Lung microvascular endothelial cell (primary cell): ENCODE measurements around the gene CACNB3. TPM values are rescaled to one million over a fixed set of nuclear protein-coding genes. Genes with fewer than 3 reads are reported as not detected.
"Not testable (repeated sequence)": the region's sequence is repeated elsewhere in the genome, so short reads cannot be mapped to it uniquely, and the experiment has no call there.

Source experiments
- DNase-seq, 2 donors: peaks; one replicate each; pipeline versions ENCODE4 v3.0.0 to v3.0.0-alpha.2; 2010; ENCODE audit warnings: low read depth in 2 of 2
- total RNA-seq: library from RNA; depleted of rRNA; stranded (reverse); fragments of >200 nt; gene quantifications from 2 replicates; pipeline ENCODE4 v1.2.1, GENCODE V29; 2014

The CACNB3 gene
- total RNA-seq, 1 donor from 2014 or later = 6.2 TPM

DNA sequence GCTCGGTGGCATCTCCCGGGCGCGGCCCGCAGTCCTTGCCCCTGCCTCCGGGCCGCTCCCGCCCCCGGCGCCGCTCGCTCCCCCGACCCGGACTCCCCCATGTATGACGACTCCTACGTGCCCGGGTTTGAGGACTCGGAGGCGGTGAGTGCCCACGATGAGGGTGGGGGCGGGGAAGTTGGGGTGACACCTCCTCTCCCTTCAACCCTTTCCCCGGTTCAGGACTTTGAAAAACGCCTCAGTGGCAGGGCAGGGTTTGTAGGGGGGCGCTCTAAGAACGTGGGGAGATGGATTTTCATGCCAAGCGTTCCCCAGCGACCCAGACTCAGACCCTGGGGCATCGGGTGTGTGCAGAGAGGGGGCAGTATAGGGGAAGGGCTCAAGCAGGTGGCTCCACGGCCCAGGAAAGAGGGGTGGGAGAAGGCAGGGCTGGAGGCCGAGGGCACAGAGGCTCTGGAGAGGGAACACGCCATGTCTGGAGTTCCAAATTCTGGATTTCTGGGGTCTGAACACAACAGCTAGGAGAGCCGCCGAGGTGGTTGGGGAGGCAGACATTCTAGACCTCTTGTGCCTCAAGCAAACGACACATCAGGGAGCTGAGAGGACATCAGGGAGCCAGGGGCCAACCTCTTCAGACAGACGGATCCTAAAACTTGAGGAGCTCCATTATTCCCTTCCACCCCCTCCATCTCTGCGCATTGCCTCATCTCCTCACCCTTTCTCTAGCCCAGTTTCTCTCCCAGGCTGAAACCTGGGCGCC, 715 bp downstream of the CACNB3 start:
- no peak for DNase-seq

DNA sequence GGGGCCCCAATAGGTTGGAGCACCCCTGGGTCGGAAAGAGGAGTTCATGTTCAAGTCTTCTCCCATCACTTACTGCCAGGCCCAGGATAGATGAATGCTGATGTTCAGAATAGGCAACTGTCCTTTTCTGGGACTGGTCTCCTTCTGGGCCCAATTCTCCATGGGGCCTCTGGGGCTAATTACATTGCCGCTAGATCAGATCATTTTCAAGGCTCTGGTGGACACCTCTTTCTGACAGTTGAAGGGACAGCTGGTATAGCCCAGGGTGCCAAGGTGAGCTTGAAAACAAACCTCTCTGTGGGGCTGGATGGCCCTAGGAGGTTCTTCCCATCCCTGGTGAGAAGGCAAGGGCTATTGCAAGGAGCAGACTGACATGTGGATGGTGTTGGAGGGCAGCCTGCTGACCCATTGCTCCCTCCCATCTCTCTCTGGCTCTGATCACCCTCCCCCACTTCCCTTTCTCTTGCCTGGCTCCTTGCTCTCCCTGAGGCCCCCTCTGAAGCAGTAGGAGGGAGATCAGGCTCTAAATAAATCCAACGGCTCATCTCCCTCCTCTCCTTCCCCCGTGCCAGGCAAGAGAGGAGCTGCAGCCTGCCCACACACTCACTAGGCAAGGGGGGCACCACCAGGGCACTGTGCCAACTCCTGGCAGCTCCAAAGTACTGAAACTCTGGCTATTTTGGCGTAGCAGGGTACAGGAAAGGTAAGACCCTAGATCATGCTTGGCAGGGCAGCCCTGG, 1.9 kb downstream of the CACNB3 start:
- DNase-seq = no peak

GRCh38 chr12:48822139-48822538, 3.8 kb downstream of the CACNB3 start:
- no peak for DNase-seq

GRCh38 chr12:48822711-48823110, 4.4 kb downstream of the CACNB3 start:
- no peak for DNase-seq

GRCh38 chr12:48823281-48823680, 5.0 kb downstream of the CACNB3 start:
- no peak for DNase-seq

- no peak for DNase-seq
These were observed 5.8 kb downstream of the CACNB3 start for GRCh38 chr12:48824112-48824511.

DNA sequence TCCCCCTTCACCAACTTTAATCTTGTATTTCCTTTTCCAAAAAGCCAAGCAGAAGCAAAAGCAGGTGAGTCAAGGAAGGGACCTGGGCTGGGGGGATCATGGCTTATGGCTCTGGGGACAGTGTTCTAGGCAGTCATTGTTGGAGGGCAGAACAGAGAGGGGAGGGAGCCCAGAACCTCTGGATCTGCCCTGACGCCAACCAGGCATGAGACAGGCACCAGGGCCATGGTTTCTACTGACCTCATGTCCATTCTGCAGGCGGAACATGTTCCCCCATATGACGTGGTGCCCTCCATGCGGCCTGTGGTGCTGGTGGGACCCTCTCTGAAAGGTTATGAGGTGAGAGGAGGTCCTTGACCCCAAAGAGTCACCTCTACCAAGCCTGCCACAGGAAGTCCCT, 6.6 kb downstream of the CACNB3 start:
- no peak for DNase-seq

DNA sequence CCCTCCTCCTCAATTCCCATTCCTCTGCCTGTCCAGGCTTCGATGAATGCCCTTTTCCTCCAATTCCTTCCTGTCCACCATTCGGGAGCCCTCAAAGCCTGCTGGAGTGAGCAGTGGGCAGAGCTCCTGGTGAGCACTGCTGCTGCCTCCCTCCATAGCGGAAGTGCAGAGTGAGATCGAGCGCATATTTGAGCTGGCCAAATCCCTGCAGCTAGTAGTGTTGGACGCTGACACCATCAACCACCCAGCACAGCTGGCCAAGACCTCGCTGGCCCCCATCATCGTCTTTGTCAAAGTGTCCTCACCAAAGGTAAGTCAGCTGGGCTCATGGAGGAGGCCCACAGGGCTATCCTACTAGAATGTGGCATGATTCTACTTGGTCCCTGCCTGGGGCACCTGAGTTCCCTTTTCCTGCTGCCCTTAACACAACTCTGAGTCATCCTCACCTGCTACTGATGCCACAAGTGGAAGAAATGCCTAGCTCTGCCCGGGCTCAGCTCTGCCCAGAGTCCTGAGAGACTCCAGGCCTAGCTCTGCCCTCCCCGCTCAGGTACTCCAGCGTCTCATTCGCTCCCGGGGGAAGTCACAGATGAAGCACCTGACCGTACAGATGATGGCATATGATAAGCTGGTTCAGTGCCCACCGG, 8.0 kb downstream of the CACNB3 start:
- DNase-seq = no peak

DNA sequence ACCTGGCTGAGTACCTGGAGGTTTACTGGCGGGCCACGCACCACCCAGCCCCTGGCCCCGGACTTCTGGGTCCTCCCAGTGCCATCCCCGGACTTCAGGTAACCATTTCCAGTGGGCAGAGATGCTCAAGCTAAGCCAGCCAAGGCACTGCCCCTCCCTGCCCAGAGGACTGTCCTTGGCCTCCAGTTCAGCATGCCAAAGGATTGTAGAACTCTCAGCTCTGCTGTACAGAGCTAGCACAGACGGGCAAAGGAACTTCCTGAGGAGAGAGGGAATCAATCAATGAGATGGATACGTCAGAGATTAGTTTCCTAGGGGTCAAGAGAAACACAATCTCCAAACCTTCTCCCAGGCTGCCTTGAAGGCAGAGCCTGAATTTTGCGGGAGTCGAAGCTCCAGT, 8.7 kb downstream of the CACNB3 start:
- DNase-seq = no peak

DNA sequence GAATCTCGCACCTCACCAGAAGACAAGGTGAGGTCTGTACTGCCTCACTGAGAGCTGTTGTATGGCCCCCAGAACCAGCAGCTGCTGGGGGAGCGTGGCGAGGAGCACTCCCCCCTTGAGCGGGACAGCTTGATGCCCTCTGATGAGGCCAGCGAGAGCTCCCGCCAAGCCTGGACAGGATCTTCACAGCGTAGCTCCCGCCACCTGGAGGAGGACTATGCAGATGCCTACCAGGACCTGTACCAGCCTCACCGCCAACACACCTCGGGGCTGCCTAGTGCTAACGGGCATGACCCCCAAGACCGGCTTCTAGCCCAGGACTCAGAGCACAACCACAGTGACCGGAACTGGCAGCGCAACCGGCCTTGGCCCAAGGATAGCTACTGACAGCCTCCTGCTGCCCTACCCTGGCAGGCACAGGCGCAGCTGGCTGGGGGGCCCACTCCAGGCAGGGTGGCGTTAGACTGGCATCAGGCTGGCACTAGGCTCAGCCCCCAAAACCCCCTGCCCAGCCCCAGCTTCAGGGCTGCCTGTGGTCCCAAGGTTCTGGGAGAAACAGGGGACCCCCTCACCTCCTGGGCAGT, 9.3 kb downstream of the CACNB3 start:
- no peak for DNase-seq

- no peak for DNase-seq
These were observed 10.0 kb downstream of the CACNB3 start for GRCh38 chr12:48828293-48828692.

DNA sequence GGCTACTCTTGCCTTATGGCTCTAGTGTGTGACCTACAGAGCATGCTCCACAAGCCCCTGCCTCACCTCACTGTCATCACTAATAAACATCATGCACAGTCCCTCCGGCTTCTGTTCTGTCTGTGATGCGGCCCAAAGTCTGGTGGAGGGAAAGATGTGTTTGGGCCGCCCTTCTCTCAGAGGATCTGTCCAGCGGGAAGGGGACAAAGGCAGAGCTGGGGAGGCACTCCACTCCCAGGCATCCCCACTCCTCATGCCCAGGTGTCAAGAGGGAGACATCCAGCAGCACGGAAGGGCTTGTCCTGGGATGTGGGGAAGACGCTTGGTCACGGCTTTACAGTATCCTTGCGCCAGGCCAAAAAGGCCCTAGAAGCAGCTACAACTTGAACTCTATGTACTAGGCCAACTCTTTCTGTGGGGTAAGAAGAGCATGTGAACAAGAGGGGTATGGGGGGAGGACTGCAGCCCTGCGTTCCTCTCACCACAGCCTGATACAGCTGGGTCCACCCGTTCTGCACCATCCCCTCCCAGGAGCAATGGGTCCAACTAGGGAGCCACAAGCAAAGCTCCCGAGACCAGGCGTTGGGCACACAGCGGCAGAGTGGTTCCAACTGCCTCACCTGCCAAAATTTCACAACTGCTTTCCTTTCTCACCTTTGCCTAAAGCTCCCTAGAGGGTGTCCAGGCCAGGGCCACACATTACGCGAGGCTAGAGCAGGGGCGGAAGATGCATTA, 10.7 kb downstream of the CACNB3 start:
- no peak for DNase-seq

GRCh38 chr12:48831257-48831656, 13.0 kb downstream of the CACNB3 start:
- DNase-seq = no peak

DNA sequence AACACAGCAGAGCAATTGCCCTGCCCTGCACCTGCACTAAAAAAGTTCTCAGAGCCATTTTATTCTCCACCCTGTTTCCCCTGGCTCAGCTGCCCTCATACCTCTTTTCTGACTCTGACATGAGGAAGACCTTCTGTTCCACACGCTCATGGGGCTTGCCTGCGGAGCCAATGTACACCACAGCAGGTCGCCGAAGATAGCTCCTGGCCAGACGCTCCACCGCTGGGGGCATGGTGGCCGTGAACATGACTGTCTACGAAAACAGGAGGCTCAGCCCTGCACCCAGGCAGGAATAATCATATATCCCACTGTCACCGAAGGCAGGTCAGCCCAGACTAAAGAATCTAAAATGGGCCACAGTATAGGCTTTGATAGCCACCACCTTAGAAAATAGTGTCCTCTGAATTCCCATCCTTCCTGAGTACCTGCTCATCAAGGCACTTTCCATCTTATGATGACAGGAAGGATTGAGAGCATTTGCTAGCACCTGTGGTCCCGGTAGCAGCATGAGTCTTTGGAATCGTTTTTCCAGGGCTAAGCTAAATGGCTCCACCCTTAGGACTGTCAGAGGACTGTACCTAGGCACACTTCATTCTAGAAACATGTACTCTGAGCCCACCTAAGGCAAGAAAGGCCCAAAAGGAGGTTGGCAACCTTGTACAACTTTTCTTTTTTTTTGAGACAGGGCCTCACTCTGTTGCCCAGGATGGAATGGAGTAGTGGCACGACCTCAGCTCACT, 14.2 kb downstream of the CACNB3 start:
- DNase-seq = no peak

GRCh38 chr12:48838048-48838447, 19.8 kb downstream of the CACNB3 start:
- no peak for DNase-seq

DNA sequence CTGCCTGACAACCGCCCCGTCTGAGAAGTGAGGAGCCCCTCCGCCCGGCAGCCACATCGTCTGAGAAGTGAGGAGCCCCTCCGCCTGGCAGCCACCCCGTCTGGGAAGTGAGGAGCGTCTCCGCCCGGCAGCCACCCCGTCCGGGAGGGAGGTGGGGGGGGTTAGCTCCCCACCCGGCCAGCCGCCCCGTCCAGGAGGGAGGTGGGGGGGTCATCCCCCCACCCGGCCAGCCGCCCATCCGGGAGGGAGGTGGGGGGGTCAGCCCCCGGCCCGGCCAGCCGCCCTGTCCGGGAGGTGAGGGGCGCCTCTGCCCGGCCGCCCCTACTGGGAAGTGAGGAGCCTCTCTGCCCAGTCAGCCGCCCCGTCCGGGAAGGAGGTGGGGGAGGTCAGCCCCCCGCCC, 23.7 kb downstream of the CACNB3 start:
- not testable (repeated sequence) for DNase-seq

DNA sequence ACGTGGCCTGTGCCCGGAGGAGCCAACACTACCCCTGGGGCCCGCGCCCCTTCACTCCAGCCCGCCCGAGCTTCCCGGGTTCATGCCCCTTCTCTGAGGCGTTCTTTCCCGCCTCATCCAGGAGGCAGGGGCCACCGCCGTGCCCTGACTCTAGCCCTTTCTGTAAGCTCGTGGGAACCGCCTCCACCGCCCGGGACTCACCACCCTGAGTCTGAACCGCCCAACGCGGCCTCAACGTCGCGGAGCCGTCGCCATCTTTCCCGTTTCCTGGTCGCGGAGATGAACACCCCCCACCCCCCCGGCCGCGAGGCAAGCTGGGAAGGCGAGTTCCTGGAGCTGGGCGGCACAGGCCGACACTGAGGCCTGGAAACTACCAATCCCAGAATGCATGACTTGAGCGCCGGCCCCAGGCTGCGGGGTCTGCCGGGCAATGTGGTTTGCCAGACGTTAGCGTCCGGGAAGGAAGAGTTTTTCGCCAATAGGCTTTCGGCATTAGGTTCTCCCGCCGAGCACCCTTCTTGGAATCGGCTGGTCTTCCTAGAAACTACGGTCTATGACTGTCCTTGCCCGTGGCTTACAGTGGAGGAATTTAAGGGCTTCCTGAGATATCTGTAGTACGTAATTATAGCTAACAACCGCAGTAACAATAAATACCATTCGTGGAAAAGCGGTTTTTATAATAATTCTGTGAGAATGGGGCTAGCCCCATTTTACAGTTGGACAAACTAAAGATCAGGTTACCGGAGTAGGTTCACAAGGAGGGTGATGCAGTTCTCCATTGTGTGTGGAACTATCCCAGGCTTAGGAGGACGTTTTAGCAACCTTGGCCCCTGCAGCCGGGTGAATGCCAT, 33.8 kb downstream of the CACNB3 start, which contains the start of gene DDX23:
Gene DDX23 (minus strand): TSS at position 281 of the 851 bp plus-strand sequence. CDS start 6,381 bp downstream, outside the sequence.
- DNase-seq = peak; percentile 98 to 99

- DNase-seq = peak; percentile 92 to 93
These were observed 34.7 kb downstream of the CACNB3 start for GRCh38 chr12:48852734-48853688.
